GM18861 (cell line): ENCODE results near the gene HYDIN.
"Not testable (repeated sequence)": the region's sequence is repeated elsewhere in the genome, so short reads cannot be mapped to it uniquely, and the experiment has no call there.

Source experiments
- ATAC-seq: cut with Tn5 transposase; IDR thresholded peaks from one replicate; pipeline ENCODE4 v1.9.1; 2021; ENCODE audit not compliant: unreplicated experiment

HYDIN gene

GRCh38 chr16:70882311-70882710 is 348.2 kb downstream of the HYDIN start:
- not testable (repeated sequence) for ATAC-seq

GRCh38 chr16:70877895-70878294 is 352.6 kb downstream of the HYDIN start:
- ATAC-seq = not testable (repeated sequence)

GRCh38 chr16:70876442-70876841 is 354.1 kb downstream of the HYDIN start:
- not testable (repeated sequence) for ATAC-seq

GRCh38 chr16:70864698-70865097 is 365.8 kb downstream of the HYDIN start:
- ATAC-seq = not testable (repeated sequence)

- ATAC-seq = not testable (repeated sequence)
Measured at GRCh38 chr16:70861996-70862395, 368.5 kb downstream of the HYDIN start.

GRCh38 chr16:70851299-70851698 is 379.2 kb downstream of the HYDIN start:
- not testable (repeated sequence) for ATAC-seq

- ATAC-seq = not testable (repeated sequence)
Measured at GRCh38 chr16:70823498-70824118, 406.9 kb downstream of the HYDIN start.

GRCh38 chr16:70822734-70823133 is 407.8 kb downstream of the HYDIN start:
- not testable (repeated sequence) for ATAC-seq

- not testable (repeated sequence) for ATAC-seq
Measured at GRCh38 chr16:70818088-70818487, 412.4 kb downstream of the HYDIN start.

GRCh38 chr16:70809392-70810060 is 421.0 kb downstream of the HYDIN start:
- no peak for ATAC-seq

GRCh38 chr16:70808371-70808770 is 422.2 kb downstream of the HYDIN start:
- no peak for ATAC-seq

GRCh38 chr16:70805787-70806186 is 424.7 kb downstream of the HYDIN start:
- ATAC-seq = no peak

- ATAC-seq = no peak
Measured at GRCh38 chr16:70805380-70805779, 425.1 kb downstream of the HYDIN start.

GRCh38 chr16:70804734-70805169 is 425.8 kb downstream of the HYDIN start:
- no peak for ATAC-seq

GRCh38 chr16:70804153-70804733 is 426.3 kb downstream of the HYDIN start:
- no peak for ATAC-seq

- no peak for ATAC-seq
Measured at GRCh38 chr16:70803319-70803718, 427.2 kb downstream of the HYDIN start.

GRCh38 chr16:70801611-70802010 is 428.9 kb downstream of the HYDIN start:
- ATAC-seq = no peak

GRCh38 chr16:70800781-70801480 is 429.6 kb downstream of the HYDIN start, which contains the start of gene VAC14:
Gene VAC14 (minus strand): TSS chr16:70801158. CDS start chr16:70800900, 258 bp downstream.
- ATAC-seq = peak; percentile 82

- no peak for ATAC-seq
Measured at GRCh38 chr16:70800311-70800710, 430.2 kb downstream of the HYDIN start.

- ATAC-seq = no peak
Measured at GRCh38 chr16:70796301-70796700, 434.2 kb downstream of the HYDIN start.

- ATAC-seq = no peak
Measured at GRCh38 chr16:70795296-70795912, 435.1 kb downstream of the HYDIN start.
